Fibroblast of villous mesenchyme (primary cell): Measurements from ENCODE around the gene TMEM220. TPM values are rescaled to one million over a fixed set of nuclear protein-coding genes. Genes with fewer than 3 reads are reported as not detected.
A peak's percentile ranks its signal among the peaks of the same experiment; 100 is the strongest.

Experiments
- DNase-seq: peaks from one replicate; pipeline ENCODE4 v3.0.0-alpha.2; 2010; ENCODE audit warnings: low read depth
- H3K4me3 ChIP-seq: 2 replicates; pipeline ENCODE4 v1.5.1; 2011; ENCODE audit warnings: low read depth, mild to moderate bottlenecking, low read length
- CTCF ChIP-seq: IDR thresholded peaks from 2 replicates; pipeline ENCODE4 v1.5.1; 2012; ENCODE audit warnings: low read depth, mild to moderate bottlenecking, low read length; ENCODE audit not compliant: insufficient read depth
- total RNA-seq: library from RNA; depleted of rRNA; stranded (reverse); fragments of >200 nt; gene quantifications from 2 replicates; pipeline ENCODE4 v1.2.3, GENCODE V29; 2012

Gene TMEM220
- total RNA-seq, 1 donor: 2.6 TPM

GRCh38 chr17:10674704-10675103, 55.1 kb downstream of the TMEM220 start:
- no peak for DNase-seq
- no peak for TF ChIP-seq CTCF
- no peak overlapping the region for H3K4me3 ChIP-seq

- no peak overlapping the region for H3K4me3 ChIP-seq
- no peak for DNase-seq
- no peak for TF ChIP-seq CTCF
These were observed 56.5 kb downstream of the TMEM220 start for GRCh38 chr17:10673312-10673711.

GRCh38 chr17:10668775-10669174, 61.0 kb downstream of the TMEM220 start:
- no peak overlapping the region for H3K4me3 ChIP-seq
- TF ChIP-seq CTCF: no peak
- peak; percentile 16 for DNase-seq

GRCh38 chr17:10666906-10667305, 62.9 kb downstream of the TMEM220 start:
- no peak for DNase-seq
- no peak overlapping the region for H3K4me3 ChIP-seq
- no peak for TF ChIP-seq CTCF

- DNase-seq: no peak
- no peak for TF ChIP-seq CTCF
- no peak overlapping the region for H3K4me3 ChIP-seq
These were observed 65.3 kb downstream of the TMEM220 start for GRCh38 chr17:10664571-10664970.

Other genes with a start within 250 kb of the TMEM220 start
- gene MYH1, start 211.5 kb downstream of the TMEM220 start, total RNA-seq: not detected in 2 replicates
- under 0.01 TPM in 1 of 2 replicates, not detected in the other for gene MYH2, start 180.4 kb downstream of the TMEM220 start, total RNA-seq
- 0.43 and 0.97 TPM in 2 replicates for gene MYH3, start 72.7 kb downstream of the TMEM220 start, total RNA-seq
- gene SCO1, start 32.5 kb downstream of the TMEM220 start, total RNA-seq: 17.3 and 38.3 TPM in 2 replicates
- gene ADPRM, start 32.4 kb downstream of the TMEM220 start, total RNA-seq: 7.7 and 10.8 TPM in 2 replicates
- gene TMEM238L, start 74.1 kb upstream of the TMEM220 start, total RNA-seq: not detected in 2 replicates
- not detected in 2 replicates for gene PIRT, start 108.1 kb upstream of the TMEM220 start, total RNA-seq